ENCODE results near the gene ASB16. TPM values are rescaled to one million over a fixed set of nuclear protein-coding genes. Genes with fewer than 3 reads are reported as not detected.

The ASB16 gene
- total and polyA plus RNA-seq, 9 of the 15 experiments (the other 6 are each of a cell fraction or from before 2014, with no cell fraction given): 0.03 to 0.07 TPM; not detected in 7

DNA sequence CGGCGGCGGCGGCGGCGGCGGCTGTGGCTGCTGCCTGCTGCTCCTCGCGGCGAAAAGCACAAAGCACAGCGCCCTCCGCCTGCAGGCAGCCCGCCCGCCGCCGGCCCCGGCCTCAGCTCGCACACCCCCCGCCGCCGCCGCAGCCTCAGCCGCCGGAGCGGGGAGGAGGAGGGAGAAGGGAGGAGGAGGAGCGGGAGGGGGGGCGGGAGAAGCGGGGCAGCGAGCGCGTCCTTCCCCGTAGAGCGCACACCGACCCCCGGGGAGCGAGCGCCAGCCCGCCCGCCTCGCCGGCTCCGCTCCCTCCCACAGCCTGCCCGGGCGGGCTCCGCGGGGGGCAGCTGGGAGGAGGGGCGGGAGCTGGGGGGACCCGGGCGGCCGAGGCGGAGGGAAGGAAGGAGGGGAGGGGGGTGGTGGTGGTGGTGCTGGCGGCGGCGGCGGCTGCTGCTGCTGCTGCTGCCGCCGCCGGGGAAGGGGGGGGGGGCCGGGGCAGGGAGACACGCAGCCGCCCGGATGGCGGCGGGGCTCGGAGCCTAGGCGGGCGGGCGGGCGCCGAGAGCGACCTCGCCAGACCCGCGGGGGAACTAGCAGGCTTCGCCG lies 49.2 kb downstream of the ASB16 start, which contains the start of gene UBTF (continued):
- TF ChIP-seq, protein P1, sequence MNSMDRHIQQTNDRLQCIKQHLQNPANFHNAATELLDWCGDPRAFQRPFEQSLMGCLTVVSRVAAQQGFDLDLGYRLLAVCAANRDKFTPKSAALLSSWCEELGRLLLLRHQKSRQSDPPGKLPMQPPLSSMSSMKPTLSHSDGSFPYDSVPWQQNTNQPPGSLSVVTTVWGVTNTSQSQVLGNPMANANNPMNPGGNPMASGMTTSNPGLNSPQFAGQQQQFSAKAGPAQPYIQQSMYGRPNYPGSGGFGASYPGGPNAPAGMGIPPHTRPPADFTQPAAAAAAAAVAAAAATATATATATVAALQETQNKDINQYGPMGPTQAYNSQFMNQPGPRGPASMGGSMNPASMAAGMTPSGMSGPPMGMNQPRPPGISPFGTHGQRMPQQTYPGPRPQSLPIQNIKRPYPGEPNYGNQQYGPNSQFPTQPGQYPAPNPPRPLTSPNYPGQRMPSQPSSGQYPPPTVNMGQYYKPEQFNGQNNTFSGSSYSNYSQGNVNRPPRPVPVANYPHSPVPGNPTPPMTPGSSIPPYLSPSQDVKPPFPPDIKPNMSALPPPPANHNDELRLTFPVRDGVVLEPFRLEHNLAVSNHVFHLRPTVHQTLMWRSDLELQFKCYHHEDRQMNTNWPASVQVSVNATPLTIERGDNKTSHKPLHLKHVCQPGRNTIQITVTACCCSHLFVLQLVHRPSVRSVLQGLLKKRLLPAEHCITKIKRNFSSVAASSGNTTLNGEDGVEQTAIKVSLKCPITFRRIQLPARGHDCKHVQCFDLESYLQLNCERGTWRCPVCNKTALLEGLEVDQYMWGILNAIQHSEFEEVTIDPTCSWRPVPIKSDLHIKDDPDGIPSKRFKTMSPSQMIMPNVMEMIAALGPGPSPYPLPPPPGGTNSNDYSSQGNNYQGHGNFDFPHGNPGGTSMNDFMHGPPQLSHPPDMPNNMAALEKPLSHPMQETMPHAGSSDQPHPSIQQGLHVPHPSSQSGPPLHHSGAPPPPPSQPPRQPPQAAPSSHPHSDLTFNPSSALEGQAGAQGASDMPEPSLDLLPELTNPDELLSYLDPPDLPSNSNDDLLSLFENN (IDR thresholded peaks at IDR 0.05; ENCODE audit: low read depth in 2 of 2, low read length in 2 of 2): no peak
- TF ChIP-seq, protein P2, sequence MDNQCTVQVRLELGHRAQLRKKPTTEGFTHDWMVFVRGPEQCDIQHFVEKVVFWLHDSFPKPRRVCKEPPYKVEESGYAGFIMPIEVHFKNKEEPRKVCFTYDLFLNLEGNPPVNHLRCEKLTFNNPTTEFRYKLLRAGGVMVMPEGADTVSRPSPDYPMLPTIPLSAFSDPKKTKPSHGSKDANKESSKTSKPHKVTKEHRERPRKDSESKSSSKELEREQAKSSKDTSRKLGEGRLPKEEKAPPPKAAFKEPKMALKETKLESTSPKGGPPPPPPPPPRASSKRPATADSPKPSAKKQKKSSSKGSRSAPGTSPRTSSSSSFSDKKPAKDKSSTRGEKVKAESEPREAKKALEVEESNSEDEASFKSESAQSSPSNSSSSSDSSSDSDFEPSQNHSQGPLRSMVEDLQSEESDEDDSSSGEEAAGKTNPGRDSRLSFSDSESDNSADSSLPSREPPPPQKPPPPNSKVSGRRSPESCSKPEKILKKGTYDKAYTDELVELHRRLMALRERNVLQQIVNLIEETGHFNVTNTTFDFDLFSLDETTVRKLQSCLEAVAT (IDR thresholded peaks at IDR 0.05): no peak
- TF ChIP-seq DACH1 (IDR thresholded peaks at IDR 0.05; ENCODE audit: partially characterized antibody) (no peak), ZFP36 (IDR thresholded peaks at IDR 0.05; ENCODE audit: low read depth, low read length, partially characterized antibody) (peak; percentile 39), ZNF174 (CRISPR knock-in tag; IDR thresholded peaks at IDR 0.05) (no peak), RB1 (IDR thresholded peaks at IDR 0.05; ENCODE audit: low read depth) (0 out of 2 replicates have a peak, but pooled peaks have one; percentile 34), HMG20B (CRISPR knock-in tag; IDR thresholded peaks at IDR 0.05) (no peak), ZNF212 (CRISPR knock-in tag; IDR thresholded peaks at IDR 0.05) (no peak), MTA3 (IDR thresholded peaks at IDR 0.05; ENCODE audit: borderline replicate concordance) (no peak), C11orf30 (IDR thresholded peaks at IDR 0.05; ENCODE audit: low read depth) (no peak), ZNF583 (CRISPR knock-in tag; IDR thresholded peaks at IDR 0.05) (no peak), TCFL5 (CRISPR knock-in tag; conservative IDR thresholded peaks at IDR 0.05) (no peak)
- TF ChIP-seq, protein P3, sequence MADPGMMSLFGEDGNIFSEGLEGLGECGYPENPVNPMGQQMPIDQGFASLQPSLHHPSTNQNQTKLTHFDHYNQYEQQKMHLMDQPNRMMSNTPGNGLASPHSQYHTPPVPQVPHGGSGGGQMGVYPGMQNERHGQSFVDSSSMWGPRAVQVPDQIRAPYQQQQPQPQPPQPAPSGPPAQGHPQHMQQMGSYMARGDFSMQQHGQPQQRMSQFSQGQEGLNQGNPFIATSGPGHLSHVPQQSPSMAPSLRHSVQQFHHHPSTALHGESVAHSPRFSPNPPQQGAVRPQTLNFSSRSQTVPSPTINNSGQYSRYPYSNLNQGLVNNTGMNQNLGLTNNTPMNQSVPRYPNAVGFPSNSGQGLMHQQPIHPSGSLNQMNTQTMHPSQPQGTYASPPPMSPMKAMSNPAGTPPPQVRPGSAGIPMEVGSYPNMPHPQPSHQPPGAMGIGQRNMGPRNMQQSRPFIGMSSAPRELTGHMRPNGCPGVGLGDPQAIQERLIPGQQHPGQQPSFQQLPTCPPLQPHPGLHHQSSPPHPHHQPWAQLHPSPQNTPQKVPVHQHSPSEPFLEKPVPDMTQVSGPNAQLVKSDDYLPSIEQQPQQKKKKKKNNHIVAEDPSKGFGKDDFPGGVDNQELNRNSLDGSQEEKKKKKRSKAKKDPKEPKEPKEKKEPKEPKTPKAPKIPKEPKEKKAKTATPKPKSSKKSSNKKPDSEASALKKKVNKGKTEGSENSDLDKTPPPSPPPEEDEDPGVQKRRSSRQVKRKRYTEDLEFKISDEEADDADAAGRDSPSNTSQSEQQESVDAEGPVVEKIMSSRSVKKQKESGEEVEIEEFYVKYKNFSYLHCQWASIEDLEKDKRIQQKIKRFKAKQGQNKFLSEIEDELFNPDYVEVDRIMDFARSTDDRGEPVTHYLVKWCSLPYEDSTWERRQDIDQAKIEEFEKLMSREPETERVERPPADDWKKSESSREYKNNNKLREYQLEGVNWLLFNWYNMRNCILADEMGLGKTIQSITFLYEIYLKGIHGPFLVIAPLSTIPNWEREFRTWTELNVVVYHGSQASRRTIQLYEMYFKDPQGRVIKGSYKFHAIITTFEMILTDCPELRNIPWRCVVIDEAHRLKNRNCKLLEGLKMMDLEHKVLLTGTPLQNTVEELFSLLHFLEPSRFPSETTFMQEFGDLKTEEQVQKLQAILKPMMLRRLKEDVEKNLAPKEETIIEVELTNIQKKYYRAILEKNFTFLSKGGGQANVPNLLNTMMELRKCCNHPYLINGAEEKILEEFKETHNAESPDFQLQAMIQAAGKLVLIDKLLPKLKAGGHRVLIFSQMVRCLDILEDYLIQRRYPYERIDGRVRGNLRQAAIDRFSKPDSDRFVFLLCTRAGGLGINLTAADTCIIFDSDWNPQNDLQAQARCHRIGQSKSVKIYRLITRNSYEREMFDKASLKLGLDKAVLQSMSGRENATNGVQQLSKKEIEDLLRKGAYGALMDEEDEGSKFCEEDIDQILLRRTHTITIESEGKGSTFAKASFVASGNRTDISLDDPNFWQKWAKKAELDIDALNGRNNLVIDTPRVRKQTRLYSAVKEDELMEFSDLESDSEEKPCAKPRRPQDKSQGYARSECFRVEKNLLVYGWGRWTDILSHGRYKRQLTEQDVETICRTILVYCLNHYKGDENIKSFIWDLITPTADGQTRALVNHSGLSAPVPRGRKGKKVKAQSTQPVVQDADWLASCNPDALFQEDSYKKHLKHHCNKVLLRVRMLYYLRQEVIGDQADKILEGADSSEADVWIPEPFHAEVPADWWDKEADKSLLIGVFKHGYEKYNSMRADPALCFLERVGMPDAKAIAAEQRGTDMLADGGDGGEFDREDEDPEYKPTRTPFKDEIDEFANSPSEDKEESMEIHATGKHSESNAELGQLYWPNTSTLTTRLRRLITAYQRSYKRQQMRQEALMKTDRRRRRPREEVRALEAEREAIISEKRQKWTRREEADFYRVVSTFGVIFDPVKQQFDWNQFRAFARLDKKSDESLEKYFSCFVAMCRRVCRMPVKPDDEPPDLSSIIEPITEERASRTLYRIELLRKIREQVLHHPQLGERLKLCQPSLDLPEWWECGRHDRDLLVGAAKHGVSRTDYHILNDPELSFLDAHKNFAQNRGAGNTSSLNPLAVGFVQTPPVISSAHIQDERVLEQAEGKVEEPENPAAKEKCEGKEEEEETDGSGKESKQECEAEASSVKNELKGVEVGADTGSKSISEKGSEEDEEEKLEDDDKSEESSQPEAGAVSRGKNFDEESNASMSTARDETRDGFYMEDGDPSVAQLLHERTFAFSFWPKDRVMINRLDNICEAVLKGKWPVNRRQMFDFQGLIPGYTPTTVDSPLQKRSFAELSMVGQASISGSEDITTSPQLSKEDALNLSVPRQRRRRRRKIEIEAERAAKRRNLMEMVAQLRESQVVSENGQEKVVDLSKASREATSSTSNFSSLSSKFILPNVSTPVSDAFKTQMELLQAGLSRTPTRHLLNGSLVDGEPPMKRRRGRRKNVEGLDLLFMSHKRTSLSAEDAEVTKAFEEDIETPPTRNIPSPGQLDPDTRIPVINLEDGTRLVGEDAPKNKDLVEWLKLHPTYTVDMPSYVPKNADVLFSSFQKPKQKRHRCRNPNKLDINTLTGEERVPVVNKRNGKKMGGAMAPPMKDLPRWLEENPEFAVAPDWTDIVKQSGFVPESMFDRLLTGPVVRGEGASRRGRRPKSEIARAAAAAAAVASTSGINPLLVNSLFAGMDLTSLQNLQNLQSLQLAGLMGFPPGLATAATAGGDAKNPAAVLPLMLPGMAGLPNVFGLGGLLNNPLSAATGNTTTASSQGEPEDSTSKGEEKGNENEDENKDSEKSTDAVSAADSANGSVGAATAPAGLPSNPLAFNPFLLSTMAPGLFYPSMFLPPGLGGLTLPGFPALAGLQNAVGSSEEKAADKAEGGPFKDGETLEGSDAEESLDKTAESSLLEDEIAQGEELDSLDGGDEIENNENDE (IDR thresholded peaks at IDR 0.05; ENCODE audit: low read depth, low read length): no peak
